GM21723 (cell line): ENCODE measurements around the gene LPAR3.

ENCODE experiments used
- ATAC-seq: cut with Tn5 transposase; IDR thresholded peaks from one replicate; pipeline ENCODE4 v1.9.1; 2021; ENCODE audit warnings: mild to moderate bottlenecking, moderate library complexity; ENCODE audit not compliant: unreplicated experiment

Gene LPAR3

GRCh38 chr1:84833194-84833593 is 59.8 kb downstream of the LPAR3 start:
- ATAC-seq, result no peak

GRCh38 chr1:84830136-84830535 is 62.9 kb downstream of the LPAR3 start:
- ATAC-seq, result no peak

- no peak for ATAC-seq
Measured at GRCh38 chr1:84827976-84828375, 65.0 kb downstream of the LPAR3 start.

GRCh38 chr1:84827555-84827954 is 65.5 kb downstream of the LPAR3 start:
- ATAC-seq, result no peak

- ATAC-seq, result no peak
Measured at GRCh38 chr1:84825161-84825560, 67.8 kb downstream of the LPAR3 start.

GRCh38 chr1:84823991-84824390 is 69.0 kb downstream of the LPAR3 start:
- ATAC-seq, result no peak

GRCh38 chr1:84823511-84823910 is 69.5 kb downstream of the LPAR3 start:
- no peak for ATAC-seq

- no peak for ATAC-seq
Measured at GRCh38 chr1:84810343-84810742, 82.7 kb downstream of the LPAR3 start.

GRCh38 chr1:84809023-84809422 is 84.0 kb downstream of the LPAR3 start:
- no peak for ATAC-seq

GRCh38 chr1:84803604-84804003 is 89.4 kb downstream of the LPAR3 start:
- ATAC-seq, result no peak

- no peak for ATAC-seq
Measured at GRCh38 chr1:84802567-84803232, 90.3 kb downstream of the LPAR3 start.

GRCh38 chr1:84800090-84801073 is 92.6 kb downstream of the LPAR3 start:
- ATAC-seq, result no peak

- no peak for ATAC-seq
Measured at GRCh38 chr1:84797603-84798002, 95.4 kb downstream of the LPAR3 start.

GRCh38 chr1:84795966-84796600 is 96.9 kb downstream of the LPAR3 start:
- ATAC-seq, result no peak

- ATAC-seq, result no peak
Measured at GRCh38 chr1:84795213-84795612, 97.8 kb downstream of the LPAR3 start.

GRCh38 chr1:84792421-84792820 is 100.6 kb downstream of the LPAR3 start:
- ATAC-seq, result no peak

GRCh38 chr1:84789014-84789413 is 104.0 kb downstream of the LPAR3 start:
- no peak for ATAC-seq

- ATAC-seq, result no peak
Measured at GRCh38 chr1:84785271-84786036, 107.6 kb downstream of the LPAR3 start.

- ATAC-seq, result no peak
Measured at GRCh38 chr1:84782881-84783280, 110.1 kb downstream of the LPAR3 start.

- ATAC-seq, result peak; percentile 87
Measured at GRCh38 chr1:84781946-84782771, 110.8 kb downstream of the LPAR3 start.
